H1 (cell line): ENCODE measurements around the gene FAM174B. TPM values are rescaled to one million over a fixed set of nuclear protein-coding genes. Genes with fewer than 3 reads are reported as not detected.

Experiments
- CTCF ChIA-PET: fragments of 300-600 bp; sonication (Branson Sonifier 250); formaldehyde crosslinking; loops from one replicate; lab custom pipeline; 2021; ENCODE audit not compliant: partially characterized antibody; lab: Charles Lee
- POLR2A ChIA-PET: fragments of 300-600 bp; sonication (Branson Sonifier 250); formaldehyde crosslinking; loops from one replicate; lab custom pipeline; 2021; ENCODE audit warnings: inconsistent platforms; ENCODE audit not compliant: partially characterized antibody; lab: Charles Lee
- DNase-seq, 2 experiments: peaks; one replicate each; pipeline versions ENCODE4 v3.0.0 to v3.0.0-alpha.2; 2010 to 2022; ENCODE audit warnings: low spot score in 2 of 2, low read depth in 1 of 2, mixed read lengths in 1 of 2
- FAIRE-seq: peaks from 2 replicates; lab custom pipeline; 2011; peaks lifted over from hg19 to GRCh38; lab: Jason Lieb, UNC
- H2AFZ ChIP-seq: 2 replicates; pipeline ENCODE4 v1.8.1; 2012; ENCODE audit warnings: low read length, inconsistent platforms
- H2AK5ac ChIP-seq: 2 replicates; pipeline ENCODE4 v1.6.1; 2013; ENCODE audit warnings: low read depth, low read length
- H2BK120ac ChIP-seq: replicated peaks from 2 replicates; pipeline ENCODE3; 2013; ENCODE audit warnings: low read depth, low read length, inconsistent platforms
- H2BK12ac ChIP-seq: 2 replicates; pipeline ENCODE4 v1.6.1; 2013; ENCODE audit warnings: low read depth, low read length
- H2BK15ac ChIP-seq: 2 replicates; pipeline ENCODE4 v1.6.1; 2013; ENCODE audit warnings: low read length
- H2BK20ac ChIP-seq: 2 replicates; pipeline ENCODE4 v1.6.1; 2013; ENCODE audit warnings: low read length
- H2BK5ac ChIP-seq: 2 replicates; pipeline ENCODE4 v1.6.1; 2013; ENCODE audit warnings: low read depth, low read length
- H3K14ac ChIP-seq: 2 replicates; pipeline ENCODE4 v1.6.1; 2013; ENCODE audit warnings: inconsistent platforms; ENCODE audit not compliant: insufficient read length
- H3K18ac ChIP-seq: 2 replicates; pipeline ENCODE4 v1.6.1; 2013; ENCODE audit warnings: low read length; ENCODE audit errors: extremely low read depth
- H3K23ac ChIP-seq: 2 replicates; pipeline ENCODE4 v1.6.1; 2013; ENCODE audit warnings: inconsistent platforms; ENCODE audit not compliant: insufficient read length
- H3K23me2 ChIP-seq: 2 replicates; pipeline ENCODE4 v1.6.1; 2013; ENCODE audit warnings: low read depth, low read length
- H3K27ac ChIP-seq: 2 replicates; pipeline ENCODE4 v1.6.1; 2011; ENCODE audit warnings: low read depth, low read length, inconsistent platforms
- H3K27me3 ChIP-seq, 4 experiments: replicated peaks in 1 of 4; 1 replicate in 1 of 4; 2 replicates in 3 of 4; pipeline versions ENCODE4 v1.6.1 to v1.8.1; 2011 to 2013; ENCODE audit warnings: low read length in 3 of 4, mild to moderate bottlenecking in 3 of 4, inconsistent platforms in 2 of 4, mixed read lengths in 2 of 4, moderate library complexity in 1 of 4; ENCODE audit not compliant: control insufficient read depth in 3 of 4, insufficient read depth in 3 of 4; ENCODE audit errors: extremely low read depth in 1 of 4
- H3K36me3 ChIP-seq, 4 experiments: 2 replicates each; pipeline versions ENCODE4 v1.6.1 to v1.8.1; 2011 to 2013; ENCODE audit warnings: mild to moderate bottlenecking in 4 of 4, low read length in 3 of 4, moderate library complexity in 2 of 4, control low read depth in 1 of 4, inconsistent platforms in 1 of 4; ENCODE audit not compliant: insufficient read depth in 4 of 4, control insufficient read depth in 2 of 4
- H3K4ac ChIP-seq: replicated peaks from 2 replicates; pipeline ENCODE3; 2013; ENCODE audit warnings: low read length, low read depth, mixed read lengths, inconsistent platforms; ENCODE audit not compliant: insufficient read length
- H3K4me1 ChIP-seq, 4 experiments: replicated peaks in 1 of 4; 1 replicate in 1 of 4; 2 replicates in 3 of 4; pipeline versions ENCODE4 v1.6.1 to v1.8.1; 2011 to 2013; ENCODE audit warnings: low read length in 3 of 4, inconsistent platforms in 2 of 4, mixed read lengths in 1 of 4; ENCODE audit not compliant: insufficient read depth in 4 of 4, control insufficient read depth in 3 of 4
- H3K4me2 ChIP-seq, 2 experiments: 2 replicates each; pipeline versions ENCODE4 v1.6.1 to v1.8.1; 2011 to 2013; ENCODE audit warnings: low read depth in 2 of 2, low read length in 2 of 2, control low read depth in 1 of 2, inconsistent platforms in 1 of 2, mild to moderate bottlenecking in 1 of 2; ENCODE audit not compliant: insufficient read depth in 1 of 2
- H3K4me3 ChIP-seq, 4 experiments: fragments of 200-600, 300-600 bp in 1 of 4; sonication (generic), shearing (Covaris generic), sonication (Bioruptor Twin) in 1 of 4; 2 replicates each; pipeline versions ENCODE4 v1.5.1 to v1.8.1; 2011 to 2016; ENCODE audit warnings: low read length in 4 of 4, low read depth in 3 of 4, control low read depth in 2 of 4, inconsistent platforms in 2 of 4, mild to moderate bottlenecking in 2 of 4, mixed read lengths in 1 of 4, moderate library complexity in 1 of 4; ENCODE audit not compliant: insufficient read depth in 2 of 4; ENCODE audit errors: extremely low read depth in 1 of 4
- H3K56ac ChIP-seq: replicated peaks from 2 replicates; pipeline ENCODE3; 2013; ENCODE audit warnings: low read depth, mild to moderate bottlenecking, mixed read lengths, low read length, inconsistent platforms; ENCODE audit not compliant: insufficient read length
- H3K79me1 ChIP-seq: 2 replicates; pipeline ENCODE4 v1.6.1; 2013; ENCODE audit warnings: low read depth, low read length, control low read depth
- H3K79me2 ChIP-seq, 2 experiments: 2 replicates each; pipeline versions ENCODE4 v1.6.1 to v1.8.1; 2012 to 2013; ENCODE audit warnings: low read length in 2 of 2, mild to moderate bottlenecking in 2 of 2, inconsistent platforms in 1 of 2; ENCODE audit not compliant: insufficient read depth in 2 of 2, control insufficient read depth in 1 of 2
- H3K9ac ChIP-seq, 4 experiments: replicated peaks in 1 of 4; 1 replicate in 1 of 4; 2 replicates in 3 of 4; pipeline versions ENCODE4 v1.6.1 to v1.8.1; 2011 to 2013; ENCODE audit warnings: low read depth in 3 of 4, low read length in 3 of 4, control low read depth in 2 of 4, mild to moderate bottlenecking in 2 of 4, moderate library complexity in 2 of 4, inconsistent platforms in 1 of 4; ENCODE audit errors: extremely low read depth in 1 of 4
- H3K9me3 ChIP-seq, 2 experiments: 2 replicates each; pipeline versions ENCODE4 v1.6.1 to v1.8.1; 2012 to 2013; ENCODE audit warnings: mild to moderate bottlenecking in 2 of 2, moderate library complexity in 2 of 2, control low read depth in 1 of 2, inconsistent platforms in 1 of 2, low read depth in 1 of 2, low read length in 1 of 2, mixed read lengths in 1 of 2; ENCODE audit not compliant: insufficient read depth in 2 of 2
- H4K20me1 ChIP-seq, 2 experiments: replicated peaks in 1 of 2; 2 replicates each; pipeline versions ENCODE3 to v1.8.1; 2011 to 2013; ENCODE audit warnings: inconsistent platforms in 2 of 2, low read length in 2 of 2, mild to moderate bottlenecking in 1 of 2; ENCODE audit not compliant: insufficient read depth in 2 of 2, control insufficient read depth in 1 of 2
- H4K5ac ChIP-seq: 2 replicates; pipeline ENCODE4 v1.6.1; 2013; ENCODE audit warnings: low read length, low read depth, mixed read lengths, inconsistent platforms; ENCODE audit not compliant: insufficient read length
- H4K8ac ChIP-seq: 2 replicates; pipeline ENCODE4 v1.8.0; 2013; ENCODE audit warnings: mild to moderate bottlenecking, moderate library complexity, low read length, inconsistent platforms; ENCODE audit not compliant: insufficient read depth; ENCODE audit errors: extremely low read depth
- H4K91ac ChIP-seq: replicated peaks from 2 replicates; pipeline ENCODE3; 2013; ENCODE audit warnings: low read length, mixed read lengths, inconsistent platforms; ENCODE audit not compliant: insufficient read length
- BCL11A ChIP-seq, 2 experiments: IDR thresholded peaks; one replicate each; pipeline ENCODE4 v1.6.1; 2011; ENCODE audit warnings: low read depth in 2 of 2, low read length in 2 of 2, mild to moderate bottlenecking in 2 of 2
- CTBP2 ChIP-seq: IDR thresholded peaks from 2 replicates; pipeline ENCODE4 v1.7.0; 2011; ENCODE audit warnings: borderline replicate concordance, mild to moderate bottlenecking, moderate library complexity, mixed read lengths, low read length; ENCODE audit not compliant: insufficient read depth, insufficient read length
- EP300 ChIP-seq, 2 experiments: IDR thresholded peaks; 1 replicate in 1 of 2; 2 replicates in 1 of 2; pipeline ENCODE4 v1.6.1; 2011 to 2012; ENCODE audit warnings: low read depth in 2 of 2, low read length in 2 of 2, mild to moderate bottlenecking in 2 of 2, borderline replicate concordance in 1 of 2, inconsistent platforms in 1 of 2, moderate library complexity in 1 of 2
- HDAC2 ChIP-seq, 2 experiments: fragments of 300-600 bp in 1 of 2; sonication (generic) in 1 of 2; IDR thresholded peaks; 2 replicates each; pipeline ENCODE4 v1.6.1; 2011 to 2012; ENCODE audit warnings: low read depth in 2 of 2, low read length in 2 of 2, mild to moderate bottlenecking in 2 of 2, moderate library complexity in 2 of 2, borderline replicate concordance in 1 of 2, inconsistent platforms in 1 of 2
- KDM5A ChIP-seq: fragments of 200-600 bp; IDR thresholded peaks from 2 replicates; pipeline ENCODE4 v1.7.1; 2012; ENCODE audit warnings: mild to moderate bottlenecking, low read length, inconsistent platforms, mixed read lengths
- RAD21 ChIP-seq, 2 experiments: IDR thresholded peaks in 1 of 2; conservative IDR thresholded peaks in 1 of 2; 2 replicates each; pipeline ENCODE4 v1.6.1; 2011; ENCODE audit warnings: low read depth in 2 of 2, low read length in 2 of 2, improper control_type of control experiment in 1 of 2, inconsistent platforms in 1 of 2, mild to moderate bottlenecking in 1 of 2, moderate library complexity in 1 of 2
- TCF12 ChIP-seq: IDR thresholded peaks from 2 replicates; pipeline ENCODE4 v1.6.1; 2011; ENCODE audit warnings: low read depth, mild to moderate bottlenecking, low read length
- YY1 ChIP-seq: IDR thresholded peaks from 2 replicates; pipeline ENCODE4 v1.6.1; 2011; ENCODE audit warnings: low read depth, mild to moderate bottlenecking, low read length
- whole genome bisulfite sequencing, 2 experiments: shearing (Covaris generic) in 1 of 2; methylation state at CpG; one replicate each; pipeline versions ENCODE4 v1.1.6 to v1.1.7; 2013 to 2015; ENCODE audit warnings: low lambda C conversion rate in 2 of 2, mixed read lengths in 2 of 2, inconsistent platforms in 1 of 2, low coverage in 1 of 2, missing lambda C conversion rate in 1 of 2; ENCODE audit not compliant: insufficient replicate concordance in 2 of 2, insufficient coverage in 1 of 2, insufficient read length in 1 of 2; ENCODE audit errors: extremely low coverage in 1 of 2, missing lambda C conversion rate in 1 of 2; 5-methylcytosine and 5-hydroxymethylcytosine counted together
- polyA plus RNA-seq, 7 experiments: library from polyadenylated mRNA; depleted of rRNA in 3 of 7; stranded (reverse) in 5 of 7; unstranded in 2 of 7; fragments of >200 nt in 5 of 7; fragments of 200-250 nt in 2 of 7; gene quantifications; 1 replicate in 5 of 7; 2 replicates in 1 of 7; 4 replicates in 1 of 7; pipeline versions ENCODE4 v1.2.1 to v1.2.3, GENCODE V29; 2011 to 2013; ENCODE audit warnings: missing spikeins in 2 of 7, mixed read lengths in 2 of 7
- total RNA-seq: library from RNA; stranded (reverse); fragmentation: NEBNext Ultra II Directional; extraction: Animal tissue kit (Norgen Biotek cat#: 25700); gene quantifications from 2 replicates; pipeline ENCODE4 v1.2.1, GENCODE V29; 2021

The FAM174B gene
- total and polyA plus RNA-seq, 2 of the 8 experiments (the other 6 are each of a cell fraction or from before 2014, with no cell fraction given): 9.3 to 35.2 TPM

DNA sequence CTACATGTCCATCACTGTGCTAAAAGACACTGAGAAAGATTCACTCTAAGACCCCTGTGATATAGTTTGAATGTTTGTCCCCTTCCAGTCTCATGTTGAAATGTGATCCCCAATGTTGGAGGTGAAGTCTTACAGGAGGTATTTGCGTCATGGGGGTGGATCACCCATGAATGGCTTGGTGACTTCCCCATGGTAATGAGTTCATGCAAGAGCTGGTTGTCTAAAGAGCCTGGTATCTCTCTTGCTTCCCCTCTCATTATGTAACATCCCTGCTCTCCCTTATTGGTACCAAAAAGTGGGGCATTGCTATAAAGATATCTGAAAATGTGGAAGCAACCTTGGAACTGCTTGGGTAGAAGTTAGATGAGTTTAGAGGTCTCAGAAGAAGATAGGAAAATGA, 32.2 kb upstream of the FAM174B start:
- FAIRE-seq (no peak), DNase-seq (no peak)
- no peak overlapping the region for H2BK15ac ChIP-seq
- TF ChIP-seq HDAC2 (IDR thresholded peaks at IDR 0.05; ENCODE audit: borderline replicate concordance in 1 of 2, low read depth in 2 of 2, low read length in 2 of 2) (no peak), KDM5A (no peak), BCL11A (IDR thresholded peaks at IDR 0.05; ENCODE audit: low read depth in 2 of 2, low read length in 2 of 2) (no peak), CTBP2 (no peak), TCF12 (no peak), EP300 (IDR thresholded peaks at IDR 0.05; ENCODE audit: borderline replicate concordance in 1 of 2, low read depth in 2 of 2, low read length in 2 of 2) (no peak), YY1 (no peak), RAD21 (IDR thresholded peaks at IDR 0.05 in 1 of 2, conservative IDR thresholded peaks at IDR 0.05 in 1 of 2; ENCODE audit: low read depth in 2 of 2, low read length in 2 of 2) (no peak)
- H3K23me2 ChIP-seq: no peaks in the 10 kb centered on the region
- no peaks in the 10 kb centered on the region for H3K4me1 ChIP-seq
- H3K79me2 ChIP-seq: no peaks in the 10 kb centered on the region
- H3K14ac ChIP-seq: no peak overlapping the region
- WGBS, 2 experiments: 78% methylated on average over 1 of the region's 1 CpG; no CpG with 5 or more reads in 1 of the 2 experiments
- H2BK120ac ChIP-seq: no peak overlapping the region
- no peak overlapping the region for H2AFZ ChIP-seq
- H3K9me3 ChIP-seq: peaks cover 16 to 18% of the 10 kb centered on the region in 2 experiments
- no peak overlapping the region for H3K18ac ChIP-seq
- H4K5ac ChIP-seq: no peak overlapping the region
- POLR2A ChIA-PET: no interaction called here
- H2BK5ac ChIP-seq: no peak overlapping the region
- no peak overlapping the region for H3K9ac ChIP-seq
- no peak overlapping the region for H3K23ac ChIP-seq
- H3K79me1 ChIP-seq: no peaks in the 10 kb centered on the region
- H4K20me1 ChIP-seq: no peaks in the 10 kb centered on the region
- no peak overlapping the region for H2AK5ac ChIP-seq
- H2BK20ac ChIP-seq: no peak overlapping the region
- H2BK12ac ChIP-seq: no peak overlapping the region
- H3K36me3 ChIP-seq: no peaks in the 10 kb centered on the region
- H4K8ac ChIP-seq: no peak overlapping the region
- no peak overlapping the region for H3K4ac ChIP-seq
- H3K4me2 ChIP-seq: no peak overlapping the region
- no peak overlapping the region for H4K91ac ChIP-seq
- no peak overlapping the region for H3K4me3 ChIP-seq
- CTCF ChIA-PET: interaction anchor here (1.5 kb wide), 1 partner anchor 9 kb away, joined by 4 read pairs; no protein-coding TSS in a partner anchor
- no peak overlapping the region for H3K27ac ChIP-seq
- no peak overlapping the region for H3K56ac ChIP-seq
- no peaks in the 10 kb centered on the region for H3K27me3 ChIP-seq
